GM21423 (cell line): ENCODE results near the gene PRICKLE2.
"Not testable (repeated sequence)": the region's sequence is repeated elsewhere in the genome, so short reads cannot be mapped to it uniquely, and the experiment has no call there.

ENCODE experiments used
- ATAC-seq: cut with Tn5 transposase; IDR thresholded peaks from one replicate; pipeline ENCODE4 v1.9.1; 2021; ENCODE audit warnings: mild to moderate bottlenecking, moderate library complexity; ENCODE audit not compliant: unreplicated experiment

Gene PRICKLE2

DNA sequence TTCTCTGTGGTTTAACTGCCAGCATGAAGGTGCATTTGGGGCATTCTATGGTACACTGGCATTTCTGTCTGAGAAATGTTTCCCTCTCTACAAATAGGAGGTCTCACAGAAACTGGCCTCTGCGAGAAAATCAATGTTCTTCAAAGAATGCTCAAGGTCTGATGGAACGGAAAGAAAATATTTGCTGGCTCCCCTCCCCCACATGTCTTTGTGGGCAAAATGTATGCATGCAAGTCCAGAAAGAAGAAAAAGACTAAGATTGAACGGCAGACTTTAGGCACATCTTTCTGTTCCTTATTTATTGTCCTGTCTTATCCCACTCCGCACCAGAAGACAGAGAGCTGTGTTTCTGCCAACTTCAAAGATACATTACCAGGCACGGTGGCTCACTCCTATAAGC, 118.1 kb downstream of the PRICKLE2 start:
- no peak for ATAC-seq

DNA sequence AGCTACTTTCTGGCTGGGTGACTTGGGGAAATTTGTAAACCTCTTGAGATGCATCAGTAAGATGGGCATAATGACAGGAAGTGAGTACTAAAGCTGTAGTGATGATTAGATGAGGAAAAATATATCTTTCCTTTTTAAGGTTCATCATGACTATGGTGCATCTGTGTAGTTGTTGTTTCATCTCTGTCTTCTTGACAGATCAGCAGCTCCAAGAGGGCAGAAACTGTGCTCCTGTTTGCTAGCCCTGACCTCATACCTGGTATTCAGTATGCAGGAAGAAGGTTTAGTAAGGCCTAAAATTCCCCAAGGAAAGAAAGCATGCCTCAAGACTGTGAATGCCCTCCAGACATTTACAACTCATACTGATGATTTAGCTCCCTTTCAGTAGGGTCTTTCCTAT, 119.5 kb downstream of the PRICKLE2 start:
- no peak for ATAC-seq

DNA sequence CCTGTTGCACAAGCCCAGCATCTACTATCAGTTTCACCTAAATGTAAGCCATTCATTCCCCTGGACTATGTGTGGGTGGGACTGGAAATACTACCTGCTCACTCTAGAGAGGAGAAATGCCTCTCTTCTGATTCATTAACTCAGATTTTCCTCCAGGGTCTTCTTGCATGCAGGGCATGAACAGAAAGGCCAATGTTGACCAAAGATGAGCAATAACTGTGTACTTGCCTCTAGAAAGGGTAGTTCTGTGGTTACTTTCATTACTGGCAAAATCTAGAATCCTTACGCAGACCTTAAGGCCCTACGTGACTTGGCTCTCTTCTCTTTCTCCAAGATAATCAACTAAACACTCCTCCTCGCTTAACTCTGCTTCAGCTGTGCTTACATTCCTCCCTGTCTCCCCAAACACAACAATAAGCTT, 120.6 kb downstream of the PRICKLE2 start:
- ATAC-seq: no peak

DNA sequence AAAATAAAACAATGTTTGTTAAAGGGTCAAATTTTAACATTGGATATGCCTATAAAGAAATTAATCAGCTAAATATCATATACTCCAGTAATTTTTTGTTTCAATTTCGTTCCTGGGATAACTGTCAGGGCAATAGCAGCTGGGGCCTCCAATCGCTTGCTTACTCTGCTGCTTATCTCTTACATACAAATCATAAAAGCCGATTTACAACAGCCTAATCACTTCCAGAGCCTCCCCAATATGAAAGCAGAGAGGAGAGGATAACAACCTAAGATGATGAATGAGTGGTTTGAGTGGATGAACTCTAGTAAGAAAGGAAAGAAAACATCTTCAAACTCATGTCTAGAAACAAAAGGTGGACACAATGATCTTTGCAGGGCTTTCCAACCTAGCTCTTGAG, 121.3 kb downstream of the PRICKLE2 start:
- no peak for ATAC-seq

DNA sequence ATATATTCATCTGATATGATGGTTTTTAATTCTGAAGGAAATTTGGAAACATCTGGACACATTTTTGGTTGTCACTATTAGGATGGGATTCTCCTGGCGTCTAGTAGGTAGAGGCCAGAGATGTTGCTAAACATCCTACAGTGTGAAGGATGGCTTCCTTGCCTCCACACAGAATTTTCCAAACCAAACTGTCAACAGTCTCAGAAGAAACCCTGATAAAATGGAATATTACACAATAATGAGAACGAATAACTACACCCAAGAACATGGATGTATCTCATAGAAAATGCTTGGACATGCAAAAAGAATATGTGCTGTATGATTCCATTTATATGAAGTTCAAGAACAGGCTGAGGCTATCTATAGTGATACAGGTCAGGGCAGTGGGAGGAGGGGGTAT, 122.1 kb downstream of the PRICKLE2 start:
- ATAC-seq: no peak

DNA sequence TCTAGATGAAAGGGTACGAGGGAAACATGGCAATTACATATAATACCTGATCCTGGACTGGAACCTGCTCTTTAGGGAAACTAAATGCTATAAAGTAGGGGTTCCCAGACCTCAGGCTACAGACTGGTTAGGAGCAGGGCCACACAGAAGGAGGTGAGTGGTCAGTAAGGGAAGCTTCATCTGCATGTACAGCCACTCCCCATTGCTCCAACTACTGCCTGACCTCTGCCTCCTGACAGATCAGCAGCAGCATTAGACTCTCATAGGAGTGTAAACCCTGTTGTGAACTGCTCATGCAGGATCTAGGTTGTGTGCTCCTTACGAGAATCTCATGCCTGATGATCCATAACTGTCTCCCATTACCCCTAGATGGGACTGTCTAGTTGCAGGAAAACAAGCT, 123.1 kb downstream of the PRICKLE2 start:
- no peak for ATAC-seq

DNA sequence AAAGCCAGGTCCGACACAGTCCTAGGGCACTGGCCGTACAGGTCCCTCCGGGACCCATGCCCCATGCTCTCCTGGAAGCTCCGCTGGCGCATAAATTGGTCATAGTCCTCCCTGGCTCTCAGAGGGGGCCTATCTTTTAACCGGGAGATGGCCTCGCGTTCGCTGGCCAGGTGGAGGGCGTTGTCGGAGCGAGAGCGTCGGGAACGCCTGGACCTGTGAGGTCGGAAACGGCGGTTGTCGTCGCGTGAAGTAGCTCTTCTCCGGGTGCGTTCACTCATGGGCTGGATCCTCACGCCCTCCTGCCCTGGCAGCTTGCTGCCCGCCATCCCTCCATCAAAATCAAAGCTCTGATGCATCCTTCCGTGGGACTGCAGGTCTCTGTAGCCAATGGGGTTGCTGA, 126.0 kb downstream of the PRICKLE2 start:
- no peak for ATAC-seq

DNA sequence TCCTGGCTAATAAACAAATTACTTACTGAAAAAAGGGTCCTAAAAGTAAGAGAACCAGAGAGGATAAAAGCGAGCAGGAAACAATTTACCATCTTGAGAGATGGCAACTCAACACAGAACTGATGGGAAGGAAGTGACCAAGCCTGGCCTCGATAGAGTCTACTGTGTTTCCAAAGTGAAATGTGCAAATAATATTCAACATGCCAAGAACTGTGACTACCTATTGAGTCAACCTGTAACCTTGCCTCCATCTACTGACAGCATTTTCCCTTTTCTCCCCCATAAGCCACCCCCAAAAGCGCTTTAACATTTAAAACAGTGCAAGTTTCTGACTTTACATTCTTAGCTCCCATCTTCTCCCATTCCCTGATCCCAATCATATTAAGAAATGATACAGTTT, 126.6 kb downstream of the PRICKLE2 start:
- no peak for ATAC-seq

DNA sequence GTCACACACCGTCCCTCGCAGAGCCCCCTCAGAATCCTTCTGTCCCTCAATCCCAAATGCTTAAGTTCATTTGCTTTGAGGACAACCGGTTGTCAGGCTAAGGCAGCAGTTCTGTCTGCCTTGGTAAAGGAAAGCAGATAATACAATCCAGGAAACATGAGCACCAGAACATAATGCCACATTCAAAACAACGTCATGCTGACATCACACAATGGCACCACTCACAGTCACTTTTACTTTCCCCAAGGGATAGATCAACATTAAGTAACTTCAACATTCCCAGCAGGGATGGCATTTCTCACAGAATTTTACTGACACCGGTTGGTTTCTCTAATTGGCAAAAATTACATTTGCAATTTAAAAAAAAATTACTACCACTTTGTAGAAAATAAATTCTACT, 127.3 kb downstream of the PRICKLE2 start:
- no peak for ATAC-seq

DNA sequence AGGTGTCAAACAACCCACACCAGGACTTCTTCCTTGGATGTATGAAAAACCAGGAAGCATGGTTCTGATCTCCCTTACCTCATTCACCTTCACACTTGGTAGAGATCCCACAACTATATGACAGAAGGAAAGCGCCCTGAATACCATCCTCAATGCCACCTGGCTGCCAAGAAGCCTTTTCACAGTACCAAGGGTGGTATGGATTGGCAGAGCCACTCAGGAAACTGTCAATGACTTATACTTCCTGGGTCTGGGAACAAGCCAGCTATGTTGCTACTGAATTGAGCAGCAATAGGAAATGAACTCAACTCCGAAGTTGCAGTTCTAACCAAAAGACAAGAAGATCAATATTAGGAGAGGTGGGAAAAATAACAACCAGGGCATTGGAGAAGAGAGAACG, 129.5 kb downstream of the PRICKLE2 start:
- no peak for ATAC-seq

DNA sequence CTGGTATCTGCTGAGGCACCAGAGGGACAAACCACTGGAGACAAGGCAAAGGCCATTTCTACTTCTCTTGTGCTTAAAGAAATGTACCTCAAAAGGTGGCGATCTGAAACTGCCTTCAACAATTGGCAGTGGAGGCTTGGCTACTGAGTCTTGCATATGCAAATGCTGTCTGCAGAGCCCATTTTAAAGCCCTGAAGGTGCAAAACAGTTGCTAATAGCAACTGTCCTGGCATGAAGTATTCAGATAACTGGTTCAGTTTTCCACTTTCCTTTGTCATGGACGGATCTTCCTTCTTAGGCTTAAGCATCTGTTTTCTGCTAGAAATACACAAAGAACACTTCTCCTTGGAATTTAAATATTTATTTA, 130.6 kb downstream of the PRICKLE2 start:
- ATAC-seq: no peak

DNA sequence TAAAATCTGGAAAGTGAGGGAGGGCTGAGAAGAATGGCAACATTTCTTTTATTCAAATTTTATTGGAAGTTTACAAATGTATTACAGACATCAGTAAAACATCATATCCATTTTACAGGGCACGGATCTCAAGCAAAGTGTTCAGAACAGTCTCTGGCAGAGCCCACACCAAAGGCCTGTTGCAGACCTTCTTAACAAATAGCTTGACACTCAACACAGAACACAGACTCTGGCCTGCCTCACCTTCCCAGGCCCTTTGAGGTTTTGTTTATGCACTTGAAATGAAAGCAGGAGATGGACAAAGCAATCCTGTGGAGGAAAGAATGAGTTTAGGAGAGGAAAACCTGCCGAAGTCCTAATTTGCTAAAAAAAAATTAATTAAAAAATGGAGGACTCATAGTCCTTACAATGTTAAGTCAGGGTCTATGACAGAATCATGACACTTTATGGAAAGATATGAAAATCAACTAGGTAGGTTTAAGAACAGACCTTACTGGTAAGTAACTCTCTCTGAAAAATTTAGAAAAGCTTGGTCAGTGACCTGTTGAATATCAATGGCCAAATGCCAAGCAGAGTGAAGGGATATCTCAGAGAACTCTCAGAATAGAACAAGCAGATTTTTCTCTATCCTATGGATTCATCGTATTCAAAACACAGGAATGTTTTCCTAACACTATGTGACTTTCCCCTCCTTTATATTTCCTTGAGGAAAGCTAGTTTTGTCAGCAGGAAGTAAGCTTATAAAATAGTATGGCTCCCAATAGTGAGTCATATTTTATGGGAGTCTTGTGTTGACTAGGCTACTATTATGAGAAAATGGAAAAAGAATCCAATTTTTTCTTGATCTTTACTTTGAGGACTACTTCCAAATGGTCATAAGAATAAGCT, 131.2 kb downstream of the PRICKLE2 start:
- no peak for ATAC-seq

DNA sequence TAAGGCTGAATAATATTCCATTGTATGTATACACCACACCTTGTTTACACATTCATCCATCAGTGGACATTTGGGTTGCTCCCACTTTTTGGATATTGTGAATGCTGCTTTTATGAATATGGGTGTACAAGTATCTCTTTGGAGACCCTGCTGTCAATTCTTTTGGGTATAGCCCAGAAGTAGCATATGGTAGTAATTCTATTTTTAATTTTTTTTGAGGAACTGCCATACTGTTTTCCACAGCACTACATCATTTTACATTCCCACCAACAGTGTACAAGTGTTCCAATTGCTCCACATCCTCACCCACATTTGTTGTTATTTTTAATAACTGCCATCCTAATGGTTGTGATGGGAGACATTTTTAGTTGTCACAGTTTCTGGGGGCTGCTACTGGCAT, 132.1 kb downstream of the PRICKLE2 start:
- ATAC-seq: no peak

DNA sequence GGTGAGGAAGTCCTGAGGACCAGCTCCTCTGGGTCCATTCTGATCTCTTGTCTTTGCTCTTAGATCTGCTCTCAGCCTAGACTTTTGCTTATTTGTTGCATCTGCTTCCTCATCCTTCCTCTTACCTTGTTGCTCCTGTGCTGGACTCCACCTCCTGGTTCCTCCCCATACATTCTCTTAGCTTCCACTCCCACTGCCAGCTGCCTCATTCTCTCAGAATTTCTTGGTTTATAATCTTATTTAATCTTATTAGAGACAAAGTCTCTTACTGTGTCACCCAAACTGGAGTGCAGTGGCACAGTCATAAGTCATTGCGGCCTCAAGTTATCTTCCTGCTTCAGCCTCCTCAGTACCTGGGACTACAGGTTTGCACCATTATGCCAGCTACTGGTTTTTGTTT, 133.8 kb downstream of the PRICKLE2 start:
- ATAC-seq: no peak

DNA sequence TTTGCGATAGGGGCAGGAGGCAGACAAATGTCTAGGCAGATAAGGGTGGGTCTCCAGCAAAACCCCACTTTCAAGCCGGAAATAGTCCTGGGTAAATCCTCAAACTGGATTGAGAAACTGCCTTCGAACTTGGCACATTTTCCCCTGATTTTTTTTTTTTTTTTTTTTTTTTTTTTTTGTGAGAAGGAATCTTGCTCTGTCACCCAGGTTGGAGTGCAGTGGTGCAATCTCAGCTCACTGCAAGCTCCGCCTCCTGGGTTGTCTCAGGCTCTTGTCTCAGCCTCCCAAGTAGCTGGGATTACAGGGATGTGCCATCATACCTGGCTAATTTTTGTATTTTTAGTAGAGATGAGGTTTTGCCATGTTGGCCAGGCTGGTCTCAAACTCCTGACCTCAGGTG, 135.9 kb downstream of the PRICKLE2 start:
- ATAC-seq: not testable (repeated sequence)

DNA sequence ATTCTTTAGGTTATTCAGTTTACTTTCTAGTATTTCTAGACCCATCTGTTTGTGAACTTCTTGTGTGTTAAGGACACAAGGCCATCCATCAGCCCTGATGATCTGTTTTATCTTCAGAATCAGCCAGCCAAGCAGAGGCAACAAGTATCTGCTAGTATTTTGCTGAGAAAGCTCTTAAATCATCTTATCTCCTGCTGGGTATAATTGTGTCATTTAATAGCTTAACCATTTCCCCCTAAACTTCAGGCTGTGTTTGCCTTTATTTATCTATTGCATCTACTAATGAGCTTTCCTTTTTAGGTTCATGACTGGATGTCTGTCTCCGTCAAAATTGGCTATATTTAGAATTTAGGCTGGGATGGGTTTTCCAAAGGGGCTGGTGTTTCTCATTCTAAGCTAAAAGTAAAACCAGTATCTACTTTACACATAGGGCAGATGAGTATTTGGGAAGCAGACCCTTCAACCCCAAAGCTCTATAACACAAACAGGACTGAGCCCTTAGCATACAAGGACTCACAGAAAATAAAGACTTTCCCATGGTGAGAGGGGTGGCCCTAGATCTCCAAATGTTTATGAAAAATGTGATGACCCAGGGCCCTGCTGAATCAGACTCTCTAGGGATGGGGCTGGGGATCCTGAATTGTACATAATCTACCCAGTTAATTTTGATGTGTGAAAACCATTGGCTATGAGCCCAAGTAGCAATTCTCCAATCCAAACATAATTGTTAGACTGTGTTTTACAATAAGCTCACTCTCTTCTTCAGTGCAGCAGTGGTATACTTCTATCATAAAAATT, 136.7 kb downstream of the PRICKLE2 start:
- ATAC-seq: no peak

DNA sequence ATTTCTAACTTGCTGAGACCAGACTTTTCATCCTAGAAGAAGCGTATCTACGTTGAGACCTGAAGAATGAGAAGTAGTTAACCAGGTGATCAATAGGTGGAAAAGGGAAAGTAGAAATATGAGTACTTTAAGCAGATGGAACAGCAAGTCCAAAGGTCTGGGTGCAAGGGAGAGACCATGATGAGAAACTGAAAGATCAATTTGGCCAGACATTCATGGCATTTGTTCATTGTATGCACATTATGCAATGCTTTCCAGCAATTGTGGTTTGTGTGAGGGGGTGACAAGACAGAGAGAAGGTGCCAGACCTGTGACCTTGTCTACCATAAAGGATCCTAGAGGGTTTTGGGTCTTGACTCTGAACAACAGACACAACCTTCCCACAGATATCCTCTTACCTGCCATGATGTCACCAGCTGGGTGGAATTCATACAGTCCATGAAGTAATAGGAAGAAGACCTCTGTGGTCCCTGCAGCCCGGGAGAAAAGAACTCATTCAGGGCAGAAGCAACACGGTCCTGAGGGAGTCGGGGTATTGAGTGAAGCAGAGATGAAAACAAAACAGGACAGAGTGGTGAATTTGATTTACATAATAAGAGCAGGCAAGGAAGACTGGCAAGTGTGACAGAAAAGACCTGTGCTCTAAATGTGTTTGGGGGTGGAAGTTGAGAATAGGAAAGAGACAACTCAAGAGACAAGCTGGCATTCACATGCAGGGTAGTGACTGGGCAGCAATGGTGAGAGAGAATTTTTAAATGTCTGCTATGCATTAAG, 138.6 kb downstream of the PRICKLE2 start:
- ATAC-seq: no peak

DNA sequence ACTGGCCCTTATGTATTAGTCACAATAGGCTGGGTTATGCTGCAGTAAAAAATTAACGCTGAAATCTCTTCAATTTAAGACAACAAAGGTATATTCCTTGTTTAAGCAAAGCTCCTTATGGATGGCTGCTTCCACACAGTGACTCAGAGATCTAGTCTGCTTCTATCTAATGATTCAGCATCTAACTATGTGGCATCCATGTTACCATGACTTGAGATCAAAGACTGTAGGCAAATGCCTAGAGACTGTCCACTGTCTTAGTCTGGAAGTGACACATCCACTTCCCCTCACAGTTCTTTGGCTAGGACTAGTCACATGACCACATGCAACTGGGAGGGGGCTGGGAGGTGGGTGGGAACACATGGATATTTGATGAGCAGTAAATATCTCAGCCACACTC, 140.6 kb downstream of the PRICKLE2 start:
- ATAC-seq: no peak

DNA sequence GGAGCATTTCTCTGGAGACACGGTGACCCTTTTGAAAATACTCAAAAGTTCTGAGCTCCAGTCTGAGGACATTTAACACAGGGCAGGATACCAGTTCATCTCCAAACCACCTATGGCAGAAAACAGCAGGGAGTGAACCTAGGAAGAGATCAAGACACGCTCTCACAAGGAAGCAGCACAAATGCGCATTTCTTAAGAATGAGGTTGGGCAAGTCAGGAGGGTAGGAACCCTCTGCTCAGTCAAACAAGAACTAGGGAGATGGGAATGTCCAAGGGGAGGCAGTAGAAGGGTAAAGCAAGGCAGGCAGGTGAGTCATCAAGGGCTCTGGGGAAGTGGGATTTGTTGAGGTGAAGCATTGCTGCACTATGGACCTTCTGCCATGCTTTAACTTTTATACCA, 141.7 kb downstream of the PRICKLE2 start:
- ATAC-seq: no peak

DNA sequence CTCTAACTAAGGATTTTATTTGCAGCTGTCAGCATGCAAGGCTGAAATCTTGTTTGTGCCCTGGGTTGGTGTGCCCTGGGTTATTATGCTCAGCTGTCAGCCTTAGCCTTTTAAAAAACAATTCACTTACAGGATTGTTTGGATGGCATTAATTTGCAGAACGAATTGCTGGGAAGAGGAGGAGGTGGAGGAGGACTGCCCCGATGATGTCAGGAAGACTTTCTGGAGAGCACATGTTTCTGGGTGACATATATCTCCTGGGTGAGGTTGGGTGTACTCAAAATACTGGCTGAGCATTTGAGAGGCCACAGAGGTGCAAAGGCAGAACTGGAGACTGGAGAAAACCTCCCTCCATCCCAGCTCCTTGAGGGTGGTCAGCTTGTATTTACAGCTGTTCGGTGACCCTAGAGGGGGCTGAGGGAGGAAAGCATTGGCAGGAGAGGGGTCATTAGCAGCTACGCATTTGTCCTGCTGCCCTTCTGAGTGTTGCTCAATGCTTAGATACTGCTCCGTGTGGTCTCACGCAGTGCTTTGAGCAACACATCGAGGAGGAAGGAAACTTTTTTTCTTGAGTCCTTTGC, 142.2 kb downstream of the PRICKLE2 start:
- ATAC-seq: no peak

DNA sequence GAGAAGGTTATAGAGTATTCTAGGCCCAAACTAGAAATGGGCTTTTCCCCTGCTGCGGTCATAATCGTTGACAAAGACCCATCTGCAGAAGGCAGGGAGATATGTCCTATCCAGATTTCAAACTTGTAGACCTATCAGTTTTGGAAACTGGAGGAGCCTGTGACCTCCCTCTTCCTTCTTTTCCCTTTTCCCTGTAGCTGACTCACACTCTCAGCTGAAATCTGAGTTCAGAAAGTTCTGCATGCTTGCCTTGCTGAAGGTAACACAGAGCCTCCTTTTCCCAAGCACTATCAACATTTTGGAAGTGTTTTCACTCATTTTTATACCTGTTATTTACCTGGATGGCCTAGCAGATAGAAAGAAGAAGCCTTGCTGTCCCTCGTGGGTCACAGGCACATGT, 142.9 kb downstream of the PRICKLE2 start:
- ATAC-seq: no peak
